ENCODE data around the gene NOX3. TPM values are rescaled to one million over a fixed set of nuclear protein-coding genes. Genes with fewer than 3 reads are reported as not detected.

NOX3 gene, protein sequence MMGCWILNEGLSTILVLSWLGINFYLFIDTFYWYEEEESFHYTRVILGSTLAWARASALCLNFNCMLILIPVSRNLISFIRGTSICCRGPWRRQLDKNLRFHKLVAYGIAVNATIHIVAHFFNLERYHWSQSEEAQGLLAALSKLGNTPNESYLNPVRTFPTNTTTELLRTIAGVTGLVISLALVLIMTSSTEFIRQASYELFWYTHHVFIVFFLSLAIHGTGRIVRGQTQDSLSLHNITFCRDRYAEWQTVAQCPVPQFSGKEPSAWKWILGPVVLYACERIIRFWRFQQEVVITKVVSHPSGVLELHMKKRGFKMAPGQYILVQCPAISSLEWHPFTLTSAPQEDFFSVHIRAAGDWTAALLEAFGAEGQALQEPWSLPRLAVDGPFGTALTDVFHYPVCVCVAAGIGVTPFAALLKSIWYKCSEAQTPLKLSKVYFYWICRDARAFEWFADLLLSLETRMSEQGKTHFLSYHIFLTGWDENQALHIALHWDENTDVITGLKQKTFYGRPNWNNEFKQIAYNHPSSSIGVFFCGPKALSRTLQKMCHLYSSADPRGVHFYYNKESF
- total RNA-seq (not detected), polyA plus RNA-seq (ENCODE audit: insufficient read depth, low read depth, low replicate concordance) (not detected)
- long read RNA-seq, donor 1 = 0 reads
- long read RNA-seq, donor 2 = 0 reads
- long read RNA-seq, donor 3 = 0 reads
- long read RNA-seq, donor 4 = 0 reads
- long read RNA-seq, donor 5 = 0 reads
- long read RNA-seq, donor 6 = 0 reads
- long read RNA-seq, donor 7 = 0 reads
- long read RNA-seq, donor 8 = 0 reads
- long read RNA-seq, donor 9 = 0 reads
- long read RNA-seq, donor 10 = 0 reads

DNA sequence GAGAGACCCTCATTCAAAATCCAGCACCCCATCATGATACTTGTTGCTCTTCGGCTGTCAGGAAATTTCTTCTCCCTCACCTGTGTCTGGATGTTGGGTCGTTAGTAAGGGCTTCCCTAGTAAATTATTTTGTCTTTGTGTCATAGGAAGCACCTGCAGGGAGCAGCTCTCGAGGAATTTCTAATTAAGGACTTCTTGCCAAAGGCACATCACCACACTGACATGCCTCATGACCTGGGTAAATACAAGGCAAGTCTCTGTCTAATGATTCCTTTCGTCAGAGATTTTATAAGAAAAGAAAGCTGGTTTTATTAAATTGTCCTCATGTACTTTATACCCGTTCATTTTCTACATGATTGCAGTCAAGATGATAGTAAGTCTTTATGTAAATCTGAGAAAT is at the start of gene NOX3:
Gene NOX3 (minus strand): TSS at position 74 of the 400 bp plus-strand sequence. CDS start 39 bp downstream, at position 35.
- DNase-seq (peak in 2 of 5 donors; percentile 15 to 24), FAIRE-seq (no peak)
- Histone ChIP-seq H3K4me1 (ENCODE audit: control insufficient read depth in 2 of 3, insufficient read depth in 2 of 3, low read depth in 1 of 3, low read length in 3 of 3) (no peaks in the 10 kb centered on the region), H3K27me3 (ENCODE audit: control insufficient read depth, insufficient read depth, low read length) (no peaks in the 10 kb centered on the region), H3K27ac (ENCODE audit: low read depth in 2 of 2, low read length in 2 of 2) (no peak within 1 kb of the TSS), H3K9ac (ENCODE audit: low read length in 3 of 3) (no peak within 1 kb of the TSS), H3K9me3 (ENCODE audit: control insufficient read depth in 2 of 3, insufficient read depth in 1 of 3, low read length in 3 of 3) (no peaks in the 10 kb centered on the region), H3K4me3 (ENCODE audit: low read length in 3 of 3) (no peak within 1 kb of the TSS), H3K36me3 (ENCODE audit: control insufficient read depth in 2 of 3, insufficient read depth in 3 of 3, low read length in 3 of 3) (no peaks in the 10 kb centered on the region)
- intact Hi-C loops (cut with DNase I) = no loop called here
- TF ChIP-seq CTCF (IDR thresholded peaks at IDR 0.05; ENCODE audit: borderline replicate concordance, extremely low read depth, insufficient read depth) = no peak

DNA sequence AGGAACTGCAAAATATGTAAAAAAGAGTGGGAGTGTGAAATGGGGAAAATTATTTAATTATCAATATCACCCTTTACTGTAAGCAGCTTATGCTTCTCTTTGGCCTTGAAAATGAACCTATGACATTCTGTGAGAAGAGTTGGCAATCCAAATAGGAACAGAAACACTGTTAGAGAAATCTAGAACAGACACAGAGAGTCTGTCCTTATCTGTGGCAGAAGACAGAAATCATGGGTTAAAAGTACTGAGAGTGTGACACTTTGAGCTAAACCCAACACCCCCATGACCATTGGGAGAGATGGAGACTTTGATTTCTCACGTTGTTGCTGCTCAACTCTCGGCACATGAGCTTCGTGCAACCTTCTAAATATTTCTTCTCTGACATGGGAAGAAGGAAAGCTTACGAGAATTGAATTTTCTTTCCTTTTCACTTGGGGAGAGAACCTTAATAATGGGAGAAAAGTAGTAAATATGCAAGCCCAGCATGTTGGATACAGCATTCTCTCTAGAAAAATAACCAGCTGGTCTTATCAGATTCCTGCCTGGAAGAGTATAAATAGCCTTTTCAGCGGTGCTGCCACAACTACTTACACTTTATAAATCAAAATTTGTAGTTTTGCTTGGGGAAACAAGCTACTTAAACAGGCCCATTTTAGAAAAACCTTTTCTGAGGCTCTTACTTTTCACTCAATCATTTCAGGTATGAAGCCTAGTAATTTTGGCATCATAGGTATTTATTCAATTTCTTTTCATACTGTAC is 49.4 kb upstream of the NOX3 start:
- Histone ChIP-seq H3K9ac (ENCODE audit: low read length in 3 of 3) (no peak overlapping the region), H3K36me3 (ENCODE audit: control insufficient read depth in 2 of 3, insufficient read depth in 3 of 3, low read length in 3 of 3) (no peaks in the 10 kb centered on the region), H3K27me3 (ENCODE audit: control insufficient read depth, insufficient read depth, low read length) (no peaks in the 10 kb centered on the region), H3K4me3 (ENCODE audit: low read length in 3 of 3) (no peak overlapping the region), H3K9me3 (ENCODE audit: control insufficient read depth in 2 of 3, insufficient read depth in 1 of 3, low read length in 3 of 3) (peaks cover 0 to 3% (median 0%) of the 10 kb centered on the region in 3 donors), H3K4me1 (ENCODE audit: control insufficient read depth in 2 of 3, insufficient read depth in 2 of 3, low read depth in 1 of 3, low read length in 3 of 3) (peaks cover 0 to 6% (median 0%) of the 10 kb centered on the region in 3 donors), H3K27ac (ENCODE audit: low read depth in 2 of 2, low read length in 2 of 2) (peak overlapping the region in 1 of 2 donors; percentile 1)
- intact Hi-C loops (cut with DNase I) = no loop called here
- no peak for TF ChIP-seq CTCF (IDR thresholded peaks at IDR 0.05; ENCODE audit: borderline replicate concordance, extremely low read depth, insufficient read depth)
- FAIRE-seq (no peak), DNase-seq (peak in 1 of 5 donors; percentile 13)

GRCh38 chr6:155502393-155502792 is 46.8 kb upstream of the NOX3 start:
- H3K9ac ChIP-seq (ENCODE audit: low read length in 3 of 3) = no peak overlapping the region
- TF ChIP-seq CTCF (IDR thresholded peaks at IDR 0.05; ENCODE audit: borderline replicate concordance, extremely low read depth, insufficient read depth) = no peak
- H3K27me3 ChIP-seq (ENCODE audit: control insufficient read depth, insufficient read depth, low read length) = no peaks in the 10 kb centered on the region
- DNase-seq (no peak), FAIRE-seq (no peak)
- H3K4me1 ChIP-seq (ENCODE audit: control insufficient read depth in 2 of 3, insufficient read depth in 2 of 3, low read depth in 1 of 3, low read length in 3 of 3) = peaks cover 0 to 6% (median 0%) of the 10 kb centered on the region in 3 donors
- peaks cover 0 to 3% (median 0%) of the 10 kb centered on the region in 3 donors for H3K9me3 ChIP-seq (ENCODE audit: control insufficient read depth in 2 of 3, insufficient read depth in 1 of 3, low read length in 3 of 3)
- H3K4me3 ChIP-seq (ENCODE audit: low read length in 3 of 3) = no peak overlapping the region
- H3K36me3 ChIP-seq (ENCODE audit: control insufficient read depth in 2 of 3, insufficient read depth in 3 of 3, low read length in 3 of 3) = no peaks in the 10 kb centered on the region
- intact Hi-C loops (cut with DNase I) = no loop called here
- no peak overlapping the region for H3K27ac ChIP-seq (ENCODE audit: low read depth in 2 of 2, low read length in 2 of 2)
